GM18505 (cell line): ENCODE data around the gene DNAJB4.
A peak's percentile ranks its signal among the peaks of the same experiment; 100 is the strongest.

Experiments
- ATAC-seq: cut with Tn5 transposase; IDR thresholded peaks from one replicate; pipeline ENCODE4 v1.9.1; 2021; ENCODE audit not compliant: unreplicated experiment
- POLR2A ChIP-seq: IDR thresholded peaks from 4 replicates; pipeline ENCODE4 v1.6.1; 2011; ENCODE audit warnings: borderline replicate concordance; ENCODE audit not compliant: insufficient read depth, insufficient read length; ENCODE audit errors: extremely low read depth

Gene DNAJB4

DNA sequence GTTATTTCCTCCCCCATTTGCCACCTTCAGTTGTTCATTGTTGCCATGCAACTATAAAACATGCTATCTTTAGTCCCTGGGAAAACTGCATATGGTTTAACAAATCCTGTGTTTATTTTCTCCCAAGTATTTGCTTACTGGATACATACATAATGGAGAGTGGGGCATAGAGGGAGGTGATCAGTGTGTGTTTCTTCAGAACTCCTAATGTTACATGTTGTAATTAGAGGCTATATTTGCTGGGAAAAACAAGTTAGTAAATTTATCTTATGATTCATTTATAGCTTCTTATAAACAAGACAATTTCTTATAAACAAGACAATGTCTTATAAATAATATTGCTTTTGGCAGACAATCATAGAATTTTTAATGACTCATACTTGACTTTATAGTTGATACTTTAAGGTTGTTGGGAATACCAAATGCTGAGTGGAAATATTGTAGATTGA is 33.8 kb downstream of the DNAJB4 start:
- ATAC-seq, result no peak

DNA sequence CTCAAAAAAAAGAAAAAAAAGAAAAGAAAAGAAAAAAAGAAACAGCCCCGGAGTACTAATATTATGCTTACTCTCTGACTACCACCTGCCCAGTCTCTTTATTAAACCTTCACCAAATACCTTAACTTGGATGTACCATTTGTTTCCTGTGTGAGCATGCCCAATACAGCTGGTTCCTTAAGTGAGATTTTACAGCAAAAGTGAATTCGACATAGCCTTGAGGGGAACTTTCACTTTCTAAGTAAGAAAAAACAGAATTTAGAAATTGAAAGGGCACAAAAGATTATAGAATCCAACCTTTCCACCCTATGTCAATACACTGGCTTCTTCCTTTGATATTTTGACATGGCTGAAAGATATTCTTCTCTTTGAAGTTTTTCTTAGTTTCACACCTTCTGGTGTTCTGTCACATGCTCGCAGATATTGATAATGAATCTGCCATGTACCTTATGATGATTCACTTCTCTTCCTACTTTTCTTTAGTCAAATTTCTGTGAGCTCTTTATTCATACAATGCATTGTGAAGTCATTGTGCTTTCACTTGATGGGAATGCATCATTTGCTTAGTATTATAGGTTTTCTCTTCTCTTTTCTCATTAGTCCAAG is 35.8 kb downstream of the DNAJB4 start:
- no peak for TF ChIP-seq POLR2A
- no peak for ATAC-seq

More for the DNA sequence above, 33.8 kb downstream of the DNAJB4 start:
- TF ChIP-seq POLR2A, result no peak

DNA sequence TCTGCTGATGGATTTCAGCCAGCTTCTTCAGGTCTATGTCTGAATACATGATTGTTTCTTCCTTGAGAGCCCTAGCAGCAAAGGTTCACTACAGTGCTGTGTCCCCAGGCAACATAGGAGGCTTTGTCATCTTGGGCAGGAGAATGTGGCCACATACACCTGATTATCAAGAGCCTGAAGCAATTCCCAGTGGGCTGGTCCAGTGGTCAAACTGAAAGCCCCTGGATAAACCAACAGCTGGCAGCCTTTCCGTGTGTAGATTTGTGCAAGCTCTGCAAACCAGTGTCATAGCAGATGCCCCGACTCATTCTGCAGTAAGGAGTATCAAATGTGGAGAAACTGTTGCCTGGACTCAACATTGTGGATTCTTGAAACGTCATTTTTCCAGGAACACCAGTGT is 38.7 kb downstream of the DNAJB4 start:
- no peak for ATAC-seq
- no peak for TF ChIP-seq POLR2A

DNA sequence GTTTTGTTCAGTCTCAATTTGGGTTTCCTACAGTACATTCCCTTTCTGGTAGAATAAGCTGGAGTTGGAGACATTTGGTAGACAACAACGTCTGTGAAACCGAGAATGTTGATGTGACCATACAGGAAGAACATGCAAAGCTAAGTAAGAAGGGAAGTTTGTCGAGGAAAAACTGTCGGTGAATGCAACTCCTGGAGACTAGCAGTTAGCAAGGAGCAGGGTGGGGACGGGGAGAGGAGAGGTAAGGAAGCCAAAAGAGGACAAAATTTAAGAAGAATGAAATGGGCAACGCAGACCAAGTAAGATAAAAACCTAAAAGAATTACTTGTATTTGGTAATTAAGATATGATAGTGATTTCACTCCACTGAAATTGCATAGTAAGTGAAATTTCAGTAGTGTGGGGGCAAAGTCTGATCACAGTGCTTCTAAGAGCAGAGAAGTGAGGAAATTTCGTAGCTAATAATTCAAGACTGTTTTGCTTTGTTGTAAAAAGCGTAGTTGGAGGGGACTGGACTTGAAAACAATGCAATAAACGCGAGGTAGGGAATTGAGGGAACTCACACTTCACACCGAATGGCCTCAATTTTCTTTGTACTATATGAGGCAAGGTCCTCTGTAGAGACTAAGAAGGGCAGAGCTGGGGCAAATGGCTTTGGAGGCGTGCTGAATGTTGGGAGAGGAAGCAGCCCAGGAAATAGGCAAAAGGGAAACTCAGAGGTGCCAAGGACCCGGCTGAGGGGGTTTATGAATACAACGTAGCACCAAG is 40.2 kb downstream of the DNAJB4 start:
- TF ChIP-seq POLR2A, result no peak
- no peak for ATAC-seq

DNA sequence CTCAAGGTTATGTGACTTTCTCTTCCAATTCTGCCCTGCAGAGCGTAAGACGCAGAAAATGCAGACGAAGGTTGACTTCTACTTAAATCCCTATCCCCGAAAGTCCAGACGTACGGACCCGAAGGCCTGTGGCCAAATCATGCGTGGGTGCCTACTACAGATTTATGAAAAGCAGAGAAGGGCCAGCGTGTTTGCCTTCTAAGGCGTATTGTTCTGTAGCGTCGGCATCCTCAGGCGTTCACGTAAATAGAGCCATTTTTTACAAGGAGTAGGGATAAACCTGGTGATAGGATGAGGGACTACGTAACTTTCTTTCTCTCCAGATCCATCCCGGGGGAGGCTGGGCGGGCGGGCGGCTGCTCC is 40.8 kb downstream of the DNAJB4 start:
- TF ChIP-seq POLR2A, result no peak
- ATAC-seq, result no peak

DNA sequence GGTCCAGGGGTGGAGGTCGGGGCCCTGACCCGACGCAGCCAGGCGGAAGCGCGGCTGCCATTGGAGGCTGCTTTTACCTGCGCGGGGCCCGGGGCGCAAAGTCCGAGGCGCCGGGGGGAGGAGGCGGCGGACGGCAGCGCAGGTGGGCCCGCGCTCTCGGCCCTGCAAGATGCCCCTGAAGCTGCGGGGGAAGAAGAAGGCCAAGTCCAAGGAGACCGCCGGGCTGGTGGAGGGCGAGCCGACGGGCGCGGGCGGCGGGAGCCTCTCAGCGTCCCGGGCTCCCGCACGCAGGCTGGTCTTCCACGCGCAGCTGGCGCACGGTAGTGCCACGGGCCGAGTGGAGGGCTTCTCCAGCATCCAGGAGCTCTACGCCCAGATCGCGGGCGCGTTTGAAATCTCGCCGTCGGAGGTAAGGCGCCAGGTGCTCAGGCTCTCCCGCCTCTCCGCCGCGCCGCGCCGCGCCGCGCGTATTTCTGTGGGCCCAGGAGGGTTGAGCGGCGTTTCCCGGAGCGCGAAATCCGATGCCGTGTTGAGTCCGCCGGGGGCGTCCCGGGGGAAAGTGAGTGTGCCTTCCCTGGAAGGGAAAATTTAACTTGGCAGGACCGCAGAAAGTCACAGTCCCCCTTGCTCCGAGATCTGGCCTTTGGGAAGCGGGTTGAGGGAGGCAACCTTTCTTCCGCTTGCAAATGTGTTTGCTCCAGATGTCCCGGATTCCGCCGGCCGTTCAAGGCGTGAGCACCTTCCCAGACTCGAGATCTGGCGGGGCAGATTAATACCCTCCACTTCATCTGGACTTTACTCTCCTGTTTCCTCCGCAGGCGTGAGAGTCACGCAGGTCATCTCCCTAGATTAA is 41.4 kb downstream of the DNAJB4 start, which contains the start of gene GIPC2:
GIPC2 (plus strand) TSS at position 41 of the 853 bp plus-strand sequence; CDS start at position 170, 129 bp downstream.
- ATAC-seq, result peak; percentile 48

DNA sequence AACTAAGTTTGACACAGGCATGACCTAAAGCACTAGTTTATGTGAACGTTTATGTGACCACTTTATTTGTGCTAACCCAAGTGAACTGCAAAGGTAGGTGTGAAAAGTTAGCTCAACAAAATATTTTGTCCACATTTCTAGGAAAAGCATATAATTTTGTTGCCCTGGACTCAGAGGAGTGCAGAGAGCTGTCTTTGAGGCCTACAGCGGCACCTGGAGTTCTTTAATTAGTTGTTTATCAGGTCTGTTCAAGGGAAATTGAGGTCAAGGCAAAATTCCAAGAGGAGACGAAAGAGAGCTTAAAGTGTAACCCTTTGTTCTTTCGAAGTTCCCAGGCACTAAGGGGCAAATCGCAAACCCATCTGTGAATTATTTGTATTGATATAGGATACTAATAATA is 42.4 kb downstream of the DNAJB4 start:
- no peak for TF ChIP-seq POLR2A
- ATAC-seq, result no peak

More for the DNA sequence above, 41.4 kb downstream of the DNAJB4 start, which contains the start of gene GIPC2:
- TF ChIP-seq POLR2A, result no peak

DNA sequence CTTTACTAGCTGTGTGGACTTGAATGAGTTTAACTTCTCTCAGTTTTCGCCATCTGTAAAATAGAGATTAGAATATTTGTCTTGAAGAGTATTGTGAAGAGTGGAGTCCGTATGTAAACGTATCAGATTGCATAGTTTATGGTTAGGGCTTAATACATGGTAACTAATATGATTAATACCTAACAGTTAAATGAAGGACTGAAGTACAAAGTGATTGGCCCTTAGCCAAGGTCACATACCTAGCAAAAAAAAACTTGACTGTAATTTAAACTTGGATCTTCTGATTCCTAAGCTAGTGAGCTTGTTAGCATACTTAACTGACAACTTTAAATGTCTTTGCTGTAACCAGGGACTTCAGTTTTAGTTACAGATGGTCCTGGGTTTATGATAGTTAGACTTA is 42.9 kb downstream of the DNAJB4 start:
- no peak for TF ChIP-seq POLR2A
- no peak for ATAC-seq

DNA sequence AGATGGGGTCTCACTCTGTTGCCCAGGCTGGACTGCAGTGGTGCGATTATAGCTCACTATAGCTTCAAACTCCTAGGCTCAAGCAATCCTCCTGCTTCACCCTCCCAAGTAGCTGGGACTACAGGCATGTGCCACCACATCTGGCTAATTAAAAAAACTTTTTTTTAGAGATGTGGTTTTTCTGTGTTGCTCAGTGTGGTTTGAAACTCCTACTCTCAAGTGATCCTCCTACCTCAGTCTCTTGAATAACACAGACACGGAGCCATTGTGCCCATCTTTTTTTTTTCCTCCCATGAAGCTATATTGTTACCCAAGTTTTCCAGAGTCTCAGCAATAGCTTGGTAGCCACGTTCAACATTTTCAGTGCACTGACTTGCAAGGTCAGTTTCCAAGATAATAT is 43.7 kb downstream of the DNAJB4 start:
- ATAC-seq, result no peak
- no peak for TF ChIP-seq POLR2A

DNA sequence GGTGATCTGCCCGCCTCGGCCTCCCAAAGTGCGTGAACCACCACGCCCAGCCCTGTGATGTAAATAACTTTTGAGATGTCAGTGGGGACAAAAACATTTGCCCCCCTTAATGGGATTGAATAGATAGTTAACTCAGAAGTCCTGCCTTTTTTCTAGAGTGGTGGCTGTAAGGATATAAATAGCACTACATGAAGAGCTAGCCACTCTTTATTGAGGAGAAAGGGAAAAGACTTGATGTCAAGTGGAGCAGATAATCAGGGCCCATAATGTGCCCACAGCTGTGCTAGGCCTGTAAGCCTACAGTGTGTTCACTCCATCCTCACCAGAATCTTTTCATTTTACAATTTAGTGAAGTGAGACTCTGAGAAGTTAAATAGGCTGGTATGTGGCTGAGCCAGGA is 44.7 kb downstream of the DNAJB4 start:
- no peak for TF ChIP-seq POLR2A
- no peak for ATAC-seq

DNA sequence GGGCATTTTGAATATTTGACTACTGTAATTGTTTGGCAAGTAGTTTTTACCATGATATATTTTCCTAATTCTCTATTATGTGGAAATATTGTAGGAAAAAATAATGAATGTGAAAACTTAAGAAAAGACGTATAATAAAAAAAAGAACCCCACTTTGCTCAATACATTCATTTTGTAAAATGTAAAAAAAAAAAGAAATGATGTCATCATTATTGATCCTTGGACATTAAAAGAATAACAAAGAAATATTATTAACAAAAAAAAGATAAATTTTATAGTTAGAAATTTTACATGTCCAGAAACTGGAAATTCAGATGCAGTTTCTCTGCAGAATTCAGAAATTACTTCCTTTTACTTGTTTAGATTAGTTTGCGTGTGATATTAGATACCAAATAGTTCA is 46.3 kb downstream of the DNAJB4 start:
- no peak for ATAC-seq
- no peak for TF ChIP-seq POLR2A

DNA sequence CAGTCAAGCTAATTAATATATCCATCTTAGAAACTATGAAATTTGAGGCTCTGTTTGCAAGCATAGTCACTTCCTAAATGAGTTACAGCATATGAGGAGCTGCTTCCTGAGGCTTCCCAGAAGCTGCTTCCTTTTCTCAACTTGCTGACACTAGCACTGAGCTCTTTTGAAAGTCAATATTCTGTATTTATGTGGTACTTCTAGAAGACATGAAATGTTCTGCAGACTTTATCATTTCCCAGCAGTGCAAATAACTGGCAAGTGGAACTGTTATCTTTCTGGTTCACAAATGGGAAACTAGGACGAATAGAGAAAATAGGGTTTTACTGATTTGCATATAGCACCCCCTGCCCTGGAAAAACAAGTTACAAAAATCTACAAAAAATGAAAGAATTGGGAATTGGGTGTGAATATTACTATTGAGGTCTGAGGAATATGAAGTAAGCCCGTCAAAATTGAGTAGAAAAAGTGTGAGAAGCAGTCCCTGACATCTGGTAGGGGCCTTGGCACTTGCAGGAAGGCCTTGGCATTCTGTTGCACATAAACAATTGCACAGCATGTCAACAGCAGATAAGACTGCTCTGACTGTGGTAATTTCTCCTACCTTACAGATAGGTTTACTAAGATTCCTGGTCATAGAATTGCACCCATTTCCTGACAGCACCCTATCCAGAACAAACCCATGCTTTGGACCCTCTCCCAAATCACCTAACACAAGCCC is 48.1 kb downstream of the DNAJB4 start:
- ATAC-seq, result no peak
- TF ChIP-seq POLR2A, result no peak

DNA sequence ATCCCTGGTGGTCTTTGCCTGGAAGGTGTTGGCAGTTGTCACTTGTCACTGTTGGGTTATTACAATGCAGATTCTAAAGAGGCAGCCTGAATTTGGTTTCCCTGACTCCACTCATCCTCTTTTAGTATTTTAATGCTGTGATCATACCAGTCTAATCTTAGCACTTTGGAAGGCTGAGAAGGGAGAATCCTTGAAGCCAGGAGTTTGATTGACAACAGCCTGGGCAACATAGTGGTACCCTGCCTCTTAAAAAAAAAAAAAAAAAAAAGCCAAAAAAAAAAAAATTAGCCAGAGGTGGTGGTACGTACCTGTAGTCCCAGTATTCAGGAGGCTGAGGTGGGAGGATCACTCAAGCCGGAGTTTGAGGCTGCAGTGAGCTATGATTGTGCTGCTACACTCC is 48.8 kb downstream of the DNAJB4 start:
- ATAC-seq, result no peak

More for the DNA sequence above, 48.8 kb downstream of the DNAJB4 start:
- TF ChIP-seq POLR2A, result no peak
